CD14-positive monocyte (primary cell): ENCODE measurements around the gene TAF6. TPM values are rescaled to one million over a fixed set of nuclear protein-coding genes. Genes with fewer than 3 reads are reported as not detected.

Experiments
- DNase-seq, 3 donors: peaks; one replicate each; pipeline ENCODE4 v3.0.0-alpha.2; 2011 to 2022
- H2AFZ ChIP-seq: 2 replicates; pipeline ENCODE4 v1.6.0; 2012; ENCODE audit warnings: mild to moderate bottlenecking, low read depth, low read length, inconsistent platforms; ENCODE audit not compliant: insufficient read depth, poor library complexity, severe bottlenecking
- H3K27ac ChIP-seq, 2 donors: 1 replicate in 1 of 2; 2 replicates in 1 of 2; pipeline ENCODE4 v1.5.1; 2012 to 2013; ENCODE audit warnings: low read length in 2 of 2, control low read depth in 1 of 2, inconsistent platforms in 1 of 2, low read depth in 1 of 2, mild to moderate bottlenecking in 1 of 2
- H3K27me3 ChIP-seq, 2 donors: one replicate each; pipeline versions ENCODE4 v1.6.0 to v1.6.1; 2011 to 2013; ENCODE audit warnings: low read length in 2 of 2; ENCODE audit not compliant: control insufficient read depth in 2 of 2, insufficient read depth in 2 of 2
- H3K36me3 ChIP-seq, 2 donors: replicated peaks in 1 of 2; 1 replicate in 1 of 2; 2 replicates in 1 of 2; pipeline versions ENCODE4 v1.5.1 to v1.6.1; 2012 to 2013; ENCODE audit warnings: low read length in 2 of 2, control low read depth in 1 of 2, inconsistent platforms in 1 of 2, mild to moderate bottlenecking in 1 of 2; ENCODE audit not compliant: insufficient read depth in 2 of 2, control insufficient read depth in 1 of 2
- H3K4me1 ChIP-seq, 2 donors: 1 replicate in 1 of 2; 2 replicates in 1 of 2; pipeline versions ENCODE4 v1.5.1 to v1.6.1; 2012 to 2013; ENCODE audit warnings: low read length in 2 of 2, control low read depth in 1 of 2, inconsistent platforms in 1 of 2, mild to moderate bottlenecking in 1 of 2, moderate library complexity in 1 of 2; ENCODE audit not compliant: insufficient read depth in 2 of 2, control insufficient read depth in 1 of 2
- H3K4me2 ChIP-seq: replicated peaks from 2 replicates; pipeline ENCODE3; 2012; ENCODE audit warnings: low read length, moderate library complexity, mild to moderate bottlenecking; ENCODE audit not compliant: poor library complexity, severe bottlenecking; ENCODE audit errors: extremely low read depth
- H3K4me3 ChIP-seq, 3 experiments: fragments of 200-600 bp in 1 of 3; sonication (generic) in 1 of 3; replicated peaks in 1 of 3; 1 replicate in 2 of 3; 2 replicates in 1 of 3; pipeline ENCODE4 v1.5.1; 2011 to 2013; ENCODE audit warnings: low read length in 3 of 3, mild to moderate bottlenecking in 3 of 3, control low read depth in 2 of 3, low read depth in 2 of 3, inconsistent platforms in 1 of 3, moderate library complexity in 1 of 3
- H3K79me2 ChIP-seq: 2 replicates; pipeline ENCODE4 v1.6.0; 2012; ENCODE audit warnings: mild to moderate bottlenecking, control low read depth, inconsistent platforms, low read length, moderate library complexity; ENCODE audit not compliant: insufficient read depth
- H3K9ac ChIP-seq: 2 replicates; pipeline ENCODE4 v1.6.0; 2017; ENCODE audit warnings: low read length, mild to moderate bottlenecking; ENCODE audit not compliant: insufficient read depth, poor library complexity, severe bottlenecking
- H3K9me3 ChIP-seq, 2 donors: replicated peaks in 1 of 2; 1 replicate in 1 of 2; 2 replicates in 1 of 2; pipeline versions ENCODE4 v1.5.1 to v1.6.1; 2012 to 2013; ENCODE audit warnings: low read length in 2 of 2, control low read depth in 1 of 2; ENCODE audit not compliant: control insufficient read depth in 1 of 2, insufficient read depth in 1 of 2
- H4K20me1 ChIP-seq: 2 replicates; pipeline ENCODE4 v1.6.0; 2012; ENCODE audit warnings: mild to moderate bottlenecking, low read length, control low read depth, moderate library complexity; ENCODE audit not compliant: insufficient read depth
- H3K27ac Mint-ChIP-seq, 7 donors: one replicate each; pipeline ENCODE4 v1.8.0; 2020; ENCODE audit warnings: mild to moderate bottlenecking in 7 of 7, mixed read lengths in 7 of 7, moderate library complexity in 6 of 7, inconsistent platforms in 2 of 7
- H3K27me3 Mint-ChIP-seq, 3 donors: one replicate each; pipeline ENCODE4 v1.8.0; 2021 to 2022; ENCODE audit warnings: low read depth in 3 of 3, mild to moderate bottlenecking in 3 of 3, mixed read lengths in 3 of 3, moderate library complexity in 3 of 3, inconsistent platforms in 1 of 3
- H3K36me3 Mint-ChIP-seq, 2 donors: one replicate each; pipeline ENCODE4 v1.8.0; 2020; ENCODE audit warnings: mixed read lengths in 2 of 2, inconsistent platforms in 1 of 2, mild to moderate bottlenecking in 1 of 2
- H3K4me1 Mint-ChIP-seq: one replicate; pipeline ENCODE4 v1.8.0; 2020; ENCODE audit warnings: mild to moderate bottlenecking, mixed read lengths
- H3K4me3 Mint-ChIP-seq, 2 donors: one replicate each; pipeline ENCODE4 v1.8.0; 2020; ENCODE audit warnings: mild to moderate bottlenecking in 2 of 2, mixed read lengths in 2 of 2, moderate library complexity in 1 of 2
- H3K9me3 Mint-ChIP-seq, 7 donors: one replicate each; pipeline ENCODE4 v1.8.0; 2020 to 2022; ENCODE audit warnings: mixed read lengths in 7 of 7, mild to moderate bottlenecking in 6 of 7, moderate library complexity in 6 of 7, inconsistent platforms in 2 of 7
- WGBS: methylation state at CpG from one replicate; pipeline ENCODE4 v1.1.5; 2013; ENCODE audit warnings: missing lambda C conversion rate; ENCODE audit not compliant: insufficient coverage; 5-methylcytosine and 5-hydroxymethylcytosine counted together
- intact Hi-C, 2 donors: fragments of 100-400 bp; cut with micrococcal nuclease; formaldehyde crosslinking; loops; one replicate each; pipeline versions ENCODE4 v1.15.0 to v1.15.1; 2023
- polyA plus RNA-seq, 3 donors: library from polyadenylated mRNA; depleted of rRNA in 1 of 3; unstranded in 2 of 3; stranded (reverse) in 1 of 3; fragments of 300-500 nt in 2 of 3; fragments of >200 nt in 1 of 3; fragmentation: Illumina TruSeq in 2 of 3; gene quantifications; 1 replicate in 2 of 3; 2 replicates in 1 of 3; pipeline ENCODE4 v1.2.3, GENCODE V29; 2012 to 2021
- TF ChIP-seq, protein P1 (sequence below): fragments of 200-600 bp; IDR thresholded peaks from one replicate; pipeline ENCODE4 v1.8.0; 2022; ENCODE audit warnings: antibody characterized with exemption, mild to moderate bottlenecking

The TAF6 gene
- polyA plus RNA-seq, 3 donors = 9.6 to 28.9 (median 11.0) TPM

DNA sequence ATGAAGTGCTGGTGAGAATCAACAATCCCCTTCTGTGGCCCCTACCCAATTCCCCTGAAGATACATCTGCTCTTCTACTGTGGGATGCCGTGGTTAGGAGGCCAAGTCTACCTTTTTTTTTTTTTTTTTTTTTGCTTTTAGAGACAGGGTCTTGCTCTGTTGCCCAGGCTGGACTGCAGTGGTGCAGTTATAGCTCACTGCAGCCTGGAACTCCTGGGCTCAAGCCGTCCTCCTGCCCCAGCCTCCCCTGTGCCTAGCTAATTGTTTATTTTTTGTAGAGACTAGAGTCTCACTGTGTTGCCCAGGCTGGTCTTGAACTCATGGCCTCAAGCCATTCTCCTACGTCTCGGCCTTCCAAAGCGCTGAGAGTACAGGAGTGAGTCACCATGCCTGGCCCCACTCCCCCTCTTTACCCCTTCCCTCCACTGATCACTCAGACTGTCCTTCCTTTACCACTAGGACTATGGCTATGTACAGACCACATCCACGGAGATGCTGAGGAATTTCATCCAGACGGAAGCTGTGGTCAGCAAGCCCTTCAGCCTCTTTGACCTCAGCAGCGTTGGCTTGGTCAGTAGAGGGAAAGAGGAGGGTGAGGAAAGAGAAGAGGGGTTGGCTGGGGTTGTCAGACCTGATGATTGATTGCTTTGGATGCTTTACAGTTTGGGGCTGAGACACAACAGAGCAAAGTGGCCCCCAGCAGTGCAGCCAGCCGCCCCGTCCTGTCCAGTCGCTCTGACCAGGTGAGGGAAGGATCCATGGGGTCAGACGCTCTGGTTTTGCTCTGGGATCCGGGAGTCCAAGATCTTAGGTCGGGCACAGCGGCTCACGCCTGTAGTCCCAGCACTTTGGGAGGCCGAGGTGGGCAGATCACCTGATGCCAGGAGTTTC, 16.0 kb downstream of the TAF6 start:
- Histone ChIP-seq H3K27me3 (no peaks in the 10 kb centered on the region), H3K4me1 (peaks cover 22 to 27% of the 10 kb centered on the region in 2 donors), H3K36me3 (peaks cover 50 to 63% of the 10 kb centered on the region in 2 donors), H3K79me2 (peaks cover 38% of the 10 kb centered on the region), H4K20me1 (no peaks in the 10 kb centered on the region), H3K27ac (peak overlapping the region in 1 of 2 donors; percentile 86), H2AFZ (no peak overlapping the region), H3K9me3 (no peaks in the 10 kb centered on the region), H3K9ac (no peak overlapping the region), H3K4me3 (no peak overlapping the region), H3K4me2 (no peak overlapping the region)
- Mint-ChIP-seq H3K9me3 (no peaks in the 10 kb centered on the region), H3K27me3 (peaks cover 0 to 3% (median 2%) of the 10 kb centered on the region in 3 donors), H3K36me3 (peaks cover 48 to 65% of the 10 kb centered on the region in 2 donors), H3K4me1 (peaks cover 26% of the 10 kb centered on the region), H3K4me3 (no peak overlapping the region), H3K27ac (peak overlapping the region in 2 of 7 donors; percentile 10 to 96)
- DNase-seq = no peak
- intact Hi-C loops = no loop called here
- 100% methylated on average over 6 of the region's 17 CpGs for WGBS
- TF ChIP-seq, protein P1, sequence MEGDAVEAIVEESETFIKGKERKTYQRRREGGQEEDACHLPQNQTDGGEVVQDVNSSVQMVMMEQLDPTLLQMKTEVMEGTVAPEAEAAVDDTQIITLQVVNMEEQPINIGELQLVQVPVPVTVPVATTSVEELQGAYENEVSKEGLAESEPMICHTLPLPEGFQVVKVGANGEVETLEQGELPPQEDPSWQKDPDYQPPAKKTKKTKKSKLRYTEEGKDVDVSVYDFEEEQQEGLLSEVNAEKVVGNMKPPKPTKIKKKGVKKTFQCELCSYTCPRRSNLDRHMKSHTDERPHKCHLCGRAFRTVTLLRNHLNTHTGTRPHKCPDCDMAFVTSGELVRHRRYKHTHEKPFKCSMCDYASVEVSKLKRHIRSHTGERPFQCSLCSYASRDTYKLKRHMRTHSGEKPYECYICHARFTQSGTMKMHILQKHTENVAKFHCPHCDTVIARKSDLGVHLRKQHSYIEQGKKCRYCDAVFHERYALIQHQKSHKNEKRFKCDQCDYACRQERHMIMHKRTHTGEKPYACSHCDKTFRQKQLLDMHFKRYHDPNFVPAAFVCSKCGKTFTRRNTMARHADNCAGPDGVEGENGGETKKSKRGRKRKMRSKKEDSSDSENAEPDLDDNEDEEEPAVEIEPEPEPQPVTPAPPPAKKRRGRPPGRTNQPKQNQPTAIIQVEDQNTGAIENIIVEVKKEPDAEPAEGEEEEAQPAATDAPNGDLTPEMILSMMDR = no peak

DNA sequence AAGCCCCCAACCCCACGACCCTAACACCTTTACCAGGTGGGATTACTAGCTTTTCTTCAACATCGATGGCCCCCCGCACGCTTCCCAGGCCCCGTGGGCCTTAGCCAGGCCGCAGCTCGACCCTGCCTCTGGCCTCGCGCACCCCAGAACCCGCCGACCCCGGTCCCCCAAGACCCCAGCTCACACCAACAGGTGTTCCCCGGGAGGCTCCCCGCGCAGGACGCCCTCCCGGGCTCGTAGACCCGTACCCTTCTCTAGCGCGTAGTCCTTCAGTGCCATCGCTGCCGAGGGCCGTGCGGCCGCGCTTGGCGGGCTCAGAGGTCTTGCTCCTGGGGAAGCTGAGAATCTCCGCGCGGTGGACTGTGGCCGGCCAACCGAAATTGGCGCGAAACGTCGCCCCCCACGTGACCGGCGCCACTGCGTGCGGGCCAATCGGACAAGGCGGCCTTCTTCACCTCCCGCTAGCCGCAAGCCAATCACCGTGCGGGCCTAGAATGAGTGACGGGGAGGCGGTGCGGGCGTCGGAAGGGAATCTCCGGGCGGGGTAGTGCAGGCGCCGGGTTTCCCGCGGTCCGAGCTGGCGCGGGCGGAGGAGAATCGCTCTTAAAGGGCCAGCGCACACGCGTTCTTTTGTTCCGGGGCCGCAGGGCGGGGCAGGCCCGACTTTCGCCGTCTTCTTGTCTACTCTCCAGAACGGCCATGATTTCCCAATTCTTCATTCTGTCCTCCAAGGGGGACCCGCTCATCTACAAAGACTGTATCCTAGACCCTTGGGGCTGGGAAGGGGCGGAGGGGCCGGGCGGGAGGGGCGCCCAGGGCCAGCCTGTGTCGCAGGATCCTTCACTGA, 17.9 kb downstream of the TAF6 start, which contains the start of the genes AP4M1 and MCM7:
Gene AP4M1 (plus strand): TSS at position 628 of the 847 bp plus-strand sequence. CDS start 72 bp downstream, at position 700.
Gene MCM7 (minus strand): TSS at position 382 of the 847 bp plus-strand sequence. CDS start 103 bp downstream, at position 279.
- no peaks in the 10 kb centered on the region for H3K27me3 ChIP-seq
- Mint-ChIP-seq H3K36me3 (peaks cover 50 to 65% of the 10 kb centered on the region in 2 donors), H3K4me1 (peaks cover 23% of the 10 kb centered on the region), H3K27ac (peak within 1 kb of the TSS; percentile 89 to 97 (median 95)), H3K27me3 (peaks cover 0 to 3% (median 2%) of the 10 kb centered on the region in 3 donors), H3K4me3 (peak within 1 kb of the TSS; percentile 87 to 92), H3K9me3 (no peaks in the 10 kb centered on the region)
- peak within 1 kb of the TSS; percentile 100 for H3K4me2 ChIP-seq
- peak within 1 kb of the TSS; percentile 83 to 86 for H3K27ac ChIP-seq
- under 1% methylated on average over 78 of the region's 80 CpGs for WGBS
- no peaks in the 10 kb centered on the region for H3K9me3 ChIP-seq
- intact Hi-C loops = no loop called here
- H3K4me3 ChIP-seq = peak within 1 kb of the TSS; percentile 83 to 95 (median 85)
- H3K79me2 ChIP-seq = peaks cover 51% of the 10 kb centered on the region
- H3K36me3 ChIP-seq = peaks cover 50 to 63% of the 10 kb centered on the region in 2 donors
- H3K9ac ChIP-seq = peak within 1 kb of the TSS; percentile 74
- TF ChIP-seq, protein P1 = no peak
- H4K20me1 ChIP-seq = no peaks in the 10 kb centered on the region
- H2AFZ ChIP-seq = peak within 1 kb of the TSS; percentile 95
- peak; percentile 94 to 98 (median 97) for DNase-seq
- H3K4me1 ChIP-seq = peaks cover 22 to 27% of the 10 kb centered on the region in 2 donors
